Frontal cortex (tissue), 4 donors: ENCODE results near the gene PALM3. TPM values are rescaled to one million over a fixed set of nuclear protein-coding genes. Genes with fewer than 3 reads are reported as not detected.
A peak's percentile ranks its signal among the peaks of the same experiment; 100 is the strongest.

Experiments used
- DNase-seq, 2 donors: peaks; one replicate each; pipeline ENCODE4 v3.0.0; 2012; ENCODE audit warnings: low spot score in 2 of 2
- FAIRE-seq: peaks from 2 replicates; lab custom pipeline; 2012; peaks lifted over from hg19 to GRCh38; lab: Jason Lieb, UNC
- total RNA-seq: library from RNA; depleted of rRNA; stranded (reverse); fragments of >200 nt; gene quantifications from one replicate; pipeline ENCODE4 v1.2.3, GENCODE V29; 2014
- donor health status: control.
- donor health status: control.
- donor health status: control.

The PALM3 gene
- total RNA-seq, 1 donor from 2014 or later = 3.3 TPM

DNA sequence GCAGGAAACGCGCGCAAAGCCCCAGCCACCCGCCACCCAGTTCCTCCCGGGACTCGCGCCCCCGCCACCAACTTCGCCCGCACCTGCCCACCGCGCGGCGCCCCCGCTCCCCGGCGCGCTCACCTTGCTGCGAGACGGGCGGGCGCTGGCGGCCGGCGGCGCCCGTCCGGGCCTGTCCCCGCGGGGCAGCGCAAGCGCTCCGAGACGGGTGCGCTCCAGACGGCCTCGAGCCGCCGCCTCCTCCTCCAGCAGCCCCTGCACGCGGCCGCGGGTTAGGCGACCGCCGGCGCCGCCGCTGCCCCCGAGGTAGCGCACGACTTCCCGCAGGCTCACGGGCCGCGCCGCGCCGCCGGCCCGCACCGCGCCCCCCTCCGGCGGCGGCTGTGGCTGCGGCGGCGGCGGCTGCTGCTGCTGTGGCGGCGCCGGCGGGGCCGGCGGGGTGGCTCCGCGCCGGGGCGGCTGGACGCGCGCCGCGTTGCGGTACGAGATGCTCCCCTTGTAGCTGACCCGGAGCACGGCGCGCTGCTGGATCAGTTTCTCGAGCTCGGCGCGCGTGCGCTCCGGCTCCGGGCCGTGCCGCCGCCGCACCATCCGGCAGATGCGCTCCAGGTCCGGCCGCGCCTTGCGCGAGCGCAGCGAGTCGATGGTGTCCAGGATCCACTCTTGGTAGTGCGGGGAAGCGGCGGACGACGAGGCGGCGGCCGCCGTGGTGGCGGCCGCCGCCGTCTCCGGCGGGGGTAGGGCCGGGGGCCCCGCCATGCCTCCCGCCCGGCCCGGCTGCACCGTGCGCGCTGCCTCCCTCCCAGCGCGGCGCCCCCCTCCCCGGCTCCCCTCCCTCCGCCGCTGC lies 28.0 kb upstream of the PALM3 start:
- peak; percentile 64 to 81 for DNase-seq
- no peak for FAIRE-seq

DNA sequence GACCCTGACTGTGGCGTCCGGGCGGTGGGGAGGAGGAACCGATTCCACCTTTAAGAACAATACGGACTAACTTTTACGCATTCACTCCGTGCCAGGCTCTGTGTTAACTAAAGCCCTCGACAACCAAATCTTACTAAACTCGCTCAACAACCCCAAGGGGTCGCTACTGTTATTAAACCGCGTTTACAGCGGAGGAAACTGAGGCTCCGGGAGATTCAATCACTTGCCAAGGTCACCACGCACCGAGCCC lies 27.5 kb upstream of the PALM3 start:
- DNase-seq = no peak
- FAIRE-seq = no peak

DNA sequence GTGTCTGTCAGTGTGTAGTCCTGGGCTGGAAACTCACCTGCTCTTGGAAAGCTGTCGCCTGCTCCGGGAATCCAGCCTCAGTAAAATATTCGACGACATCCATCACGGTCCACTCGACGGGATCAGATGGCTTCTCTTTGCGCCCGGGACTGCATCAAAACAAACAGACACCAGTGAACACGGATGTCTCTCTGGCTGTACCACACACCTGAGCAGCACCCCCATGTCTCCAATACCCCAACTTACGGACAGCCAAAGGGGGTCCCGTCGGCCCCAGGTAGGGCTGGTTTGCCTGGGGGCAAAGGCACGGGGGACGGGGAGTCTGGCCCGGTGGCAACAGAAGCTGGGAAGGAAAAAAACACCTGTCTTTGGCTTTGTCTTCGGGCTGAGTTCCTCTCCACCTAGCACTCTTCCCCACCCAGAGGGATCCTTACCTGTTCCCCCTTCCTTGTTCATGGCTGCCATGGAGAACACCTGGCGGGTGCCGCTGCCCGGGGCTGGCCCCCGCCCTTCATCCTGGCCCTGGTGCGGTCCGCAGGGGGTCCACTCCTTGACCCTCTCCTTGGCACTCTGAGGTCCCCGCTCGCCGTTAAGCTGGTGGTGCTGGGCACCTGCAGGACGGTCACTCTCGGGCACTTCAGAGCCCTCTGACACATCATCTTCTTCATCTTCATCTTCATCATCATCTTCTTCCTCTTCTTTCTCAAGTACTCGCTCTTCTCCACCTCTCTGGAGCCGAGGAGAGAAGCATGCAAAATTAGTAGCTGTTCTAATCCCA lies 26.9 kb upstream of the PALM3 start:
- no peak for FAIRE-seq
- DNase-seq = no peak

DNA sequence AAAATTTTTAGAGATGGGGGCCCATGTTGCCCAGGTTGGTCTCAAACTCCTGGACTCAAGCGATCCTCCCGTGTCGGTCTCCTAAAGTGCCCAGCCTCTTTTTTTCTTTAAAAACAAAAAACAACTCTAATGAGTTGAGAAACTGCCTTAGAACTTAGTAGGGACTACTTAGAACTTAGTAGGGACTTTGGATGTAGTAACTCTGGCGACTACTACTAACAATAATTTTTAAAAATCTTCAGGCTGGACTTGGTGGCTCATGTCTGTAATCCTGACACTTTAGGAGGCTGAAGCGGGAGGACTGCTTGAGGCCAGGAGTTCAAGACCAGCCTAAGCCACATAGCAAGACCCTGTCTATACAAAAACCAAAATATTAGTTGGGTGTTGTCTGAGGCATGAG lies 24.2 kb upstream of the PALM3 start:
- DNase-seq (no peak), FAIRE-seq (no peak)

DNA sequence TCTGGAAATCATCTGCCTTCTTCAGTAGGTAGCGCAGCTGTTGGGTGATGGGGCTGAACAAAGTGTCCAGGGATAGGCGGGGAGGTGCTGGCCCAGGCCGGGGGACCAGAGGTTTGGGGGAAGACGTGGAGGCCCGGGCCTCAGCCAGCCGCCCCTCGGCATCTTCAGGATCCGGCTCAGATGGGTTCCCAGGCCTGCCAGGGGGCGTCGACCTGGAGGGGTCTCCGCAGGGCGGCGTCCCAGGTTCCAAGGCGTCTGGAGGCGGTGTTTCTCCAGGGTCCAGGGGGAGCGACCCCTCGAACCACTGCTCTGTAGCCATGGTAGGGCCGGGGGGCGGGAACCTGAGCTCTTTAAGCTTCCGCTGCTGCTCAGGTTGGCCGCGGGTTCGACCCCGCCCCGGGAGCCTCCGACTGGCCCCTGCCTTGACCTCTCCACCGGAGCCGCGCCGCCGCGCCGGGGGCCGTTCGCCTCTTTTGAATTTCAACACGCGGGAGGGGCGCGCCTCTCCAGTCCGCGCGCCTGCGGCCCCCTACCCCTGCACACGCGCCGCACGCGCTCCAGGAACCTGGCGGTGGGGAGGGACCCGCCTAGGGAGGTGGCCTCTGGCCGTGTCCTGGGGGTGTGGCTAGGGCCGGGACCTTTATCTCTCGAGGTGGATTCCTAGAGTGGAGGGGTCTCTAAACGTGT lies 23.6 kb upstream of the PALM3 start, which contains the start of gene C19orf67:
TSS of gene C19orf67 (minus strand) at position 475 of the 687 bp plus-strand sequence. CDS start at position 319, 156 bp downstream.
- FAIRE-seq = no peak
- DNase-seq = no peak

DNA sequence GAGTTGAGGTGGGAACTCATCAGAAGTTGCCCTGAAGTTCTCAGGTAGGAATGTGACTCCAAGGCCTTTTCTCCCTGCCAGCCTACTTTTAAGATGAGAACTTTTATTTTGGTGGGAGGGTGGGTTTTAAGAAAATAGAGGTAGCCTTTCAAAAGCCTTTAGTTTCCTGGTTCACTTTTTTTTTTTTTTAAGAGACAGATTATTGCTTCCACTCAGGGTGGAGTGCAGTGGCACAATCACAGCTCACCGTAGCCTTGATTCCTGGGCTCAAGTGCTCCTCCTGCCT lies 20.7 kb upstream of the PALM3 start:
- no peak for FAIRE-seq
- no peak for DNase-seq

DNA sequence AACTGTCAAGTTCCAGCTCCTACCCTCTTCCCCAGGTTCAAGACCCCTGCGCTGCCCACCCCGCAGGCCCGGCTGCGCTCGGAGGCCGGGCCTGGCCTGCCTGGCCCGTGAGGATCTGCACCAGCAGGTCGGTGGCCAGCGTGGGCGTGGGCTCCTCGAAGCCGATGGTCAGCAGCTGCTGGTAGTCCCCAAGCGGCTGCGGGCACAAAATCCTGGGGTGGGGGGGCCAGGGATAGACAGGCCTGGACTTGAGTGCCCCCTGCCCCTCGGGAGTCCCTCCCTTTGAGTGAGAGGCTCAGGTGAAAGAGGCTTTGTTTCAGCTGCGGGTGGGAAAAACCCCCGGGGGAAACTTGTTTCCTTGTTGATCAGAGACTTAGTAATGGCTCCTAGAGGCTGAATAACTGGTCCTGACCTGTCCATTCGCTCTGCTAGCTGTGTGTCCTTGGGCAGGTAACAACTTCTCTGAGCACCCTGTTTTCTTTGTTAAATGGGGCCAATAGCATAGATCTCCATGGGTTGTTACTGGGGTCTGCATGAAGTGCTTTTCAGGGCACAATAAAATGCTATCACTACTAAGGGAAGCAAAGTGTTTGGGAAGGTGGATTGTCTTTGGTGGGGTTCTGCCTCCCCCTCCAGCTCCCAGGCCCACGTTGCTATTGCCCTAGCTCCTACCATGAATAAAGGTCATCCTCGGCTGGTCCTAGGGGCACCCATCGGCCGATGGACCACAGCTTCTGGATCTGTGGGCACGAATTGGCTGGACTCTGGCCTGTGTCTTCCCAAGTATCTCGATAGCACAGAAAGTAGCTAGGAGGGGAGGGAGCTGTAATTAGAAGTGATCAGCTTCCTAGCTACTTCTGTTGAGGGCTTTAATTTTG lies 20.2 kb upstream of the PALM3 start:
- no peak for FAIRE-seq
- no peak for DNase-seq

DNA sequence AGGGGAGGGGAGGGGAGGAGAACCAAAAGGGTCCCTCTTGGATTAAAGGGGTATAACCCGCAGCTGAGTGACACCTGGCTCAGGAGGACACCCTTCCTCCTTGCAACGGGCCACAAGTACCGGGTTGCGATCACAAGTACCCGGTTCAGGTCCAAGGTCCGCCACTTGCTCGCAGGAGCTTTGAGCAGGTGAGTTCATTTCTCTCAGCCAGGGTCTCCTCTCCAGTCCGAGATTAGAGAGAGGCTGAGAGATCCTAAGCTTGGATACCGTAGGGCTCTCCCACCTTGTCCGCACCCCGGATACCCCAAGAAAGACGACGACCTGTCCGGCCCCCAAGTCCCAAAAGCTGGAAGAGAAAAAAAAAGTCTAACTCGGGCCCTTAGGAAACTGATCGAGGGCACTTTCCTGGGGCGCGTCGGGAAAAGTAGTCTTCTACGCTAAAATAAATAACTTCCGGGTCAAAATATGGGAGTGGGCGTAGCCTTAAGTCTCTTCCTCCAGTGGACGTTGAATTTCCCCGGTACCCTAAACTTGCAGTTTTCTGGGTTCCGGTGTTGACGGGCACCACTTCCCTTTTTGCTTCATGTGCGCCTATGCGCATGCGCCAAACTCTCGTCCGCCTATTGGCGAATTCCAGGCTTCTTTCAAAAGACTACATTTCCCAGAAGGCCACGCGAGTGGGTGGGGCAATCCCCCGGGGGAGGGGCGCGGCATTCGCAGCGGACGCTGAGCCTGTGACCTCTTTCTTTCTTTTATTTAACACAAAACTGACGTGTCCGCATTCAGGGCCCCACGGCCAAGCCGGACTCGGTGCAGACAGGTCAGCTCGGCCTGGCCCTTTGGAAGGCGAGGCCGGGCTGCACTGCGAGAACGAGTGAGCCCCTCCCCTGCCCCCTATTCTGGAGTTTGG lies 19.3 kb upstream of the PALM3 start:
- DNase-seq = peak; percentile 97 to 99
- FAIRE-seq = peak; percentile 98

DNA sequence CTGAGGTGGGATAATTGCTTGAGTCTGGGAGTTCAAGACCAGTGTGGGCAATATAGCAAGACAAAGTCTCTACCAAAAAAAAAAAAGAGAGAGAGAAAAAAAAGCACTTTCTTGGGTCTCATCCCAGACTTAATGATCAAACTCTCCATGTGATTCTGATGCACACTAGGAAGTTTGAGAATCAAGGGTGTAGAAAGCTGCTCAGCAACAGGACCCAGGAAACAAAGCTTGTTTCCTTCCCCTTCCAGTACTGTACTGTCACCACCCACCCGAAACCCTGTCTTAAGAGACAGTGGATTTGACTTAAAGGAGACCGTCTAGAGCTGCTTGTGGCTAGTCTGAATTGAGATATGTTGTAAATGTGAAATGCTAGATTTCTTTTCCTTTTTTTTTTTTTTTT lies 16.5 kb upstream of the PALM3 start:
- no peak for FAIRE-seq
- no peak for DNase-seq

DNA sequence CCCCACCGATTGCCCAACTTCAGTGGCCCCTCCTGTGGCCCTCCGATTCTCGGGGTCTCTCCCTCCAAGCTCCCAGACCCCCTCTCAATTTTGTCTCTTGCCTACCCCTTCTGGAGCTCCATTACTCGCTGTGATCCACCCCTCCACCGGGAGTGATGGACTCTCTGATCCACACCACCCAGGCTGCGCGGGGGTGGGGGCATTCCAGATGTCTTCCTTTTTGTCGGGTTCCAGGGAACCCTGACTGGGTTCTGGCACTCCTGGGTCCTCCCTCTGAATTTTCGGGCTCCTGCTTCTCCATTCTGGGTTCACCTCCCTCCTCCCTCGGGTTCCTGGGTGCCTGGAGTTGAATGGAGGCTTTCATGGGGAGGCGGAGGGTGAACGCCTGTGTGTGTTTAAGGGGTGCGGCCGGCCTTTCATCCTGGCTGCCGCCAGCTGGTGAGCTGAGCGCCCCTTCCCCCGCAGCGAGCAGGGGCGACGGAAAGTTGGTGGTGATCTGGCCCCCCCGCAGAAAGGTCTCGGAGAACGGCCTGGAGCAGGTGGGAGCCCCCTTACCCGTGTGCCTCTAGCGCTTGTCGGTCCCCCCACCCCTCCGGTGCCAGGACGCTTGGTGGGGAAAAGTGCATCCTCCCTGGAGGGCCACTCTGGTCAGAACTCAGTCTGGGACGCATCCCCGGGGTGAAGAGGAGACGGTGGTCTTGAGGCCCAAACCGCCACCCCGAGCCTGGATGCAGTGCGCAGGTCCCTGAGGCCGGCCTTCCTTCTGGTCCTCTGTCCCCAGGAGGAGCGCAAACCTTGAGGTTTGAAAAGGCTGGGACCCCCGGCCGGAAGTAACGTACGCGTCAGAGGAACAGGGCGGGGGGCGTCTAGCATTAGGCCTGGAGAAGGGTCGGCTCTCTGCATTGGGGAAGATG lies 12.3 kb upstream of the PALM3 start:
- FAIRE-seq = no peak
- DNase-seq = peak in 1 of 2 donors; percentile 60

DNA sequence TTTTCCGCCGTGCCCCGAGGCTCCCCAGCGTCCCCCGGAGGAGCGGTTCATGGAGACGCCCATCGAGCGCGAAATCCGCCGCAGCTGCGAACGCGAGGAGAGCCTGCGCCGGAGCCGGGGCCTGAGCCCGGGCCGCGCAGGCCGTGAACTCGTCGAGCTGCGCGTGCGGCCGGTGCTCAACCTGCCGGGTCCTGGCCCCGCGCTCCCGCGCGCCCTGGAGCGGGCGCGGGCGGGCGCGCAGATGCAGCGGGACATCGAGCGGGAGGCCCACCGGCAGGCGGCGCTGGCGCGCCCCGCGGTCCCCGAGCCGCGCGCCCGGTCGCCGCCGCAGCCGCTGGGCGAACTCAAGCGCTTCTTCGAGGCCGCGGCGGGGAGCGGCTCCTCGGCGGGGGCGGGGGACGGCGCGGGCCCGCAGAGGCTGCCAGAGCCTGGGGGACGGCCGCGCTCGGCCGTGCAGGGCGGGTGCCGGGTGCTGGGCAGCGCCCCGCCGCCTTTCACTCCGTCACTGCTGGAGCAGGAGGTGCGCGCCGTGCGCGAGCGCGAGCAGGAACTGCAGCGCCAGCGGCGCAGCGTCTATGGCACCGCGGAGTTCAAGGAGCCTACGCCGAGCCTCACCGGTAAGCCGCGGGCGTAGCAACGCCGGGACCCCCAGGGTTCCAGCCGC lies 11.5 kb upstream of the PALM3 start:
- DNase-seq (peak; percentile 80 to 89), FAIRE-seq (no peak)

DNA sequence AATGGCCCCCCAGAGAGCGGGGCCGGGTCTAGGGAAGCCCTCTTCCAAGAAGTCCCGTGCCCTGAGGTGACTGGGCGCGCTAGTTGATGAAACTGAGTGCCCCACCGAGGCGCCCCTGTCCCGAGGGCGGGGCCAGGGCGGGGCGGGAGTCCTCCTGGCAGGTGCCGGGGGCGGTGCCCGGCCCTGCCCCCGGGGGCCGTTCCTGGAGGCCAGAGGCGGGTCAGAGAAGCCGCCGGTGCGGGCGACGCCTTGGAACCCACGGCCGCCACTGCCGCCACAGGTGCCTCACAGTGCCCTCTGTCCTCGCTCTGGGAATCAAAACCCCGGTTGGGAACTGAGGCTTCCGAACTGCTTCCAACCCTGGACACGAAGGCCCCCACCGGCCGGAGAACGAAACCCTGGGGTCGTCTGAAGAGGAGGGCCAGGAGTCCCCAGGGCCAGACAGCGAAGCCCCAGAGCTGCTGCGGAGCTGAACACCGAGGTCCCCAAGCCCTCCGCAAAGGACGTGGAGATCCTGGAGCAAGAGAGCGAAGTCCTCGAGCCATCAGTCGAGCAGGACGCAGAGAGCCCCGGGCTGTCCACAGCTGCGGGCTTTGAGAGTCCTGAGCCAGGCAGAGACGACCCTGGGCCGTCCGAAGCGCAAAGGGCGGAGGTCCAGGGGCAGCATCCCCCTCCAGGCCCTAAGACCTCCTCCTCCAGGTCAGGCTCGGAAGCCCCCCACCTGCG lies 10.8 kb upstream of the PALM3 start, which contains the start of gene MISP3:
TSS of gene MISP3 (plus strand) at position 252 of the 726 bp plus-strand sequence. CDS start 524 bp downstream, outside the sequence.
- FAIRE-seq = no peak

DNA sequence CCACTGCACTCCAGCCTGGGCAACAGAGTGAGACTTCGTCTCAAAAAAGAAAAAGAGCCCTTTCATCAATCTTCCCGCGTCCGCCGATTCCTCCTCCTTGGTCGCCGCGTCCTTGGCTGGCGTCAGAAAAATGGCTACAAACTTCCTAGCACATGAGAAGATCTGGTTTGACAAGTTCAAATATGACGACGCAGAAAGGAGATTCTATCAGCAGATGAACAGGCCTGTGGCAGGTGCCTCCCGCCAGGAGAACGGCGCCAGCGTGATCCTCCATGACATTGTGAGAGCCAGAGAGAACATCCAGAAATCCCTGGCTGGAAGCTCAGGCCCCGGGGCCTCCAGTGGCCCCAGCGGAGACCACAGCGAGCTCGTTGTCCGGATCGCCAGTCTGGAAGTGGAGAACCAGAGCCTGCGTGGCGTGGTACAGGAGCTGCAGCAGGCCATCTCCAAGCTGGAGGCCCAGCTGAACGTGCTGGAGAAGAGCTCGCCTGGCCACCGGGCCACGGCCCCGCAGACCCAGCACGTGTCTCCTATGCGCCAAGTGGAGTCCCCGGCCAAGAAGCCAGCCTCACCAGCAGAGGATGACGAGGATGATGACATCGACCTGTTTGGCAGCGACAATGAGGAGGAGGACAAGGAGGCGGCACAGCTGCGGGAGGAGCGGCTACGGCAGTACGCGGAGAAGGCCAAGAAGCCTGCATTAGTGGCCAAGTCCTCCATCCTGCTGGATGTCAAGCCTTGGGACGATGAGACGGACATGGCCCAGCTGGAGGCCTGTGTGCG lies 8.6 kb upstream of the PALM3 start:
- DNase-seq (no peak), FAIRE-seq (no peak)

More for the DNA sequence above, 10.8 kb upstream of the PALM3 start, which contains the start of gene MISP3:
- DNase-seq = no peak

DNA sequence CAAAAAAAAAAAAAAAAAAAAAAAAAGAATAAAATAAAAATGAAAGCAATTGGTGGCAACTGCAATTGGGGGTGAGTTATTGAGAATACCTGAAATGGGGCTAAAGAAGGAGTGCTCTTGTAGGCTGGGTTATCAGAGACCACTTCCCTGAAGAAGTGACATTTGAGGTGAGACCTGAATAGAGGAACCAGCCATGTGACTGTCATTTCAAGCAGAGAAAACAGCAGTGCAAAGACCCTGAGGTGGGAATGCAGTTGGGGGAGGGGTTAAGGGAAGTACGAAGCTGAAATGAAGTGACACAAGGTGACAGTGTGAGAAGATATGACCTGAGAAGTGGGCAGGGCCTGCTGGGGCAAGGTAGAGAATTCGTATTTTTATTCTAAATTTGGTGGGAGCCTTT lies 4.3 kb upstream of the PALM3 start:
- no peak for DNase-seq
- no peak for FAIRE-seq

DNA sequence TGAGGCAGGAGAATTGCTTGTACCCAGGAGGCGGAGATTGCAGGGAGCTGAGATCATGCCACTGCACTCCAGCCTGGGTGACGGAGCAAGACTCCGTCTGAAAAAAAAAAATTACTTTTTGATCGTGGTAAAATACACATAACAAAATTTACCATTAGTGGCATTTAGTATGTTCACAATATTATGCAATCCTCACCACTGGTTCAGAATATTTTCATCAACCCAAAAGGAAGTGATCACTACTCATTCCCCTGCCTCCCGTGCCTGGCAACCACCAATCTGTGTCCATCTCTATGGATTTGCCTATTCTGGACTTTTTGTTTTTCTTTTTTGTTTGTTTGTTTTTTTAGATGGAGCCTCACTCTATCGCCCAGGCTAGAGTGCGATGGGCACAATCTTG lies 1.2 kb upstream of the PALM3 start:
- FAIRE-seq = no peak
- DNase-seq = no peak

DNA sequence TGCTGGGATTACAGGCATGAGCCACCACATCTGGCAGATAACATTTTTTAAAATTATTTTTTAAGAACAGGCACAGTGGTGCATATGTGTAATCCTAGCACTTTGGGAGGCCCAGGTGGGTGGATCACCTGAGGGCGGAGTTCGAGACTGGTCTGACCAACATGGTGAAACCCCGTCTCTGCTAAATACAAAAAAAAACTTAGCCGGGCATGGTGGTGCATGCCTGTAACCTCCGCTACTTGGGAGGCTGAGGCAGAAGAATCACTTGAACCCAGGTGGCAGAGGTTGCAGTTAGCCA lies 631 bp upstream of the PALM3 start:
- FAIRE-seq = no peak

More for the DNA sequence above, 631 bp upstream of the PALM3 start:
- no peak for DNase-seq
